Measurements from ENCODE around the gene TRMT112.

TRMT112 gene

DNA sequence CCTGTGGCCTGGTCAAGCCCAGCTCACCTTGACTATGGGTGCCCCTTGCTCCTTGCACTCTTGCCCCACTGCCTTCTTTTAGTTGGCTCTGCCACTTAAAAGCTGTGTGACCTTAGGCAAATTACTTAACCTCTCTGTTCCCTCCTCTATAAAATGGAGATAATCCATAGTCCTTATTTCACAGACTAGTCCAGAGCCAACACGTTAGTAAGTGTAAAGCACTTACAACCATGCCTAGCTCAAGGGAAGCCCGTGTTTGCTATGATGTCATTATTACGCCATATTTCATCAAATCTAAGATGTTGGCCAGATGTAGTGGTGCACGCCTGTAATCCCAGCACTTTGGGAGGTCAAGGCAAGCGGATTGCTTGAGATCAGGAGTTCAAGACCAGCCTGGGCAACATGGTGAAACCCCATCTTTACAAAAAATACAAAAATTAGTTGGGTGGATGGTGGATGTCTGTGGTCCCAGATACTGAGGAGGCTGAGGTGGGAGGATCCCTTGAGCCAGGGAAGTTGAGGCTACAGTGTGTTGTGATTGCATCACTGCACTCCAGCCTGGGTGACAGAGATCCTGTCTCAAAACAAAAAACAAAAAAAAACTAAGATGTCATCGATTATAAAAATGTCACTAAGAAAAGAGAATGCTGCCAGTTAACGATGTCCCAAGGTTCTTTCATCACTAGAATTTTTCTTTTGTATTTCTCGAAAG lies 20.3 kb upstream of the TRMT112 start:
- TF ChIP-seq, protein P1, sequence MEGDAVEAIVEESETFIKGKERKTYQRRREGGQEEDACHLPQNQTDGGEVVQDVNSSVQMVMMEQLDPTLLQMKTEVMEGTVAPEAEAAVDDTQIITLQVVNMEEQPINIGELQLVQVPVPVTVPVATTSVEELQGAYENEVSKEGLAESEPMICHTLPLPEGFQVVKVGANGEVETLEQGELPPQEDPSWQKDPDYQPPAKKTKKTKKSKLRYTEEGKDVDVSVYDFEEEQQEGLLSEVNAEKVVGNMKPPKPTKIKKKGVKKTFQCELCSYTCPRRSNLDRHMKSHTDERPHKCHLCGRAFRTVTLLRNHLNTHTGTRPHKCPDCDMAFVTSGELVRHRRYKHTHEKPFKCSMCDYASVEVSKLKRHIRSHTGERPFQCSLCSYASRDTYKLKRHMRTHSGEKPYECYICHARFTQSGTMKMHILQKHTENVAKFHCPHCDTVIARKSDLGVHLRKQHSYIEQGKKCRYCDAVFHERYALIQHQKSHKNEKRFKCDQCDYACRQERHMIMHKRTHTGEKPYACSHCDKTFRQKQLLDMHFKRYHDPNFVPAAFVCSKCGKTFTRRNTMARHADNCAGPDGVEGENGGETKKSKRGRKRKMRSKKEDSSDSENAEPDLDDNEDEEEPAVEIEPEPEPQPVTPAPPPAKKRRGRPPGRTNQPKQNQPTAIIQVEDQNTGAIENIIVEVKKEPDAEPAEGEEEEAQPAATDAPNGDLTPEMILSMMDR (conservative IDR thresholded peaks at IDR 0.05), result no peak
- no peak overlapping the region for H3K27ac ChIP-seq

DNA sequence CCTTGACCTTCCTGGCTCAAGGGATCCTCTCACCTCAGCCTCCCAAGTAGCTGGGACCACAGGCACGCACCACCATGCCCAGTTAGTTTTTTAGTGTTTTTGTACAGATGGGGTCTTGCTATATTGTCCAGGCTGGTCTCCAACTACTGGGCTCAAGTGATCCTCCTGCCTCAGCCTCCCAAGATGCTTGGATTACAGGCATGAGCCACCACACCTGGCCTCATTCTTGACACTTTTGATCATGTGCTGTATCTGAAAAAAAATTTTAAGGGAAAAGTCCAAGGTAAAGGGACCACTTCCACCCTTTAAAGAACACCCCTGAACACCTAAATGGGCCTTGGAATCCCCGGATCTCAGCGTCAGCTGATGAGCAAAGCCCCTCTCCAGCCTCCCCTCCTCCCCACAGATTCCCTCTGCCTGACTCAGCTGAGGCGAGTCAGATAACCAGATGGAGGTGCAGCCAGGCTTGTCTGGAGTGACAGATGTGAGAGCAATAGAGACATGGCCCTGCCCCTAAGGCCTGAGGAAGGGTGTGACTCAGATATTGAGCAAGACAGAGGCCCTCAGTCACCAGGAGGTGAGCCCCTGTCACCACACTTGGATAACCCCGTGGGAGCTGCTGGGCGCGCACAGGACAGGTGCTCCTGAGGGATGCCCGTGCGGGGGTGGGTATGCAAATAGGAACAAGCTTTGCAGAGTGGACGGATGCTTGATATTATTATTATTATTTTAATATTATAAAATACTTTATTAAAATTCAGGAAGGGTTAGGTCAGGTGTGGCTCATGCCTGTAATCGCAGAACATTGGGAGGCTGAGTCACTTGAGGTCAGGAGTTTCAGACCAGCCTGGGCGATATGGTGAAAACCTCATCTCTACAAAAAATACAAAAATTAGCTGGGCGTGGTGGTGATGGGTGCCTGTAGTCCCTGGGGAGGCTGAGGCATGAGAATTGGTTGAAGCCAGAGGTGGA lies 17.7 kb upstream of the TRMT112 start:
- H3K27ac ChIP-seq, result no peak overlapping the region

DNA sequence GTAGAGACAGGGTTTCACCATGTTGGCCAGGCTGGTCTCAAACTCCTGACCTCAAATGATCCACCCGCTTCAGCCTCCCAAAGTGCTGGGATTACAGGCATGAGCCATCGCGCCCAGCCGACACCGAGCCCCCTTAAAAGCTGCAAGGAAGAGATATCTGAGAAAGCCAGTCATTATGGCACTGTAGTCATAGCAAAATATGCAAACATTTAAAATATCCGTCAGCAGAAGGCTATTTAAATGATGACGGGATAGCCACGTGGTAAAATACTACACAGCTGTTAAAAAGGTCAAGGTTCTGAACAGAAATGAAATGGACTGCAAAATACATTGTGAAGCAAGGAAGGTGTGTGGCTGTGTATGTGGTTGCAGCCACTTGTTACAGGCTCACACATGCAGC lies 16.2 kb upstream of the TRMT112 start:
- TF ChIP-seq, protein P1 (conservative IDR thresholded peaks at IDR 0.05), result no peak

More for the DNA sequence above, 17.7 kb upstream of the TRMT112 start:
- TF ChIP-seq, protein P1 (conservative IDR thresholded peaks at IDR 0.05), result no peak

DNA sequence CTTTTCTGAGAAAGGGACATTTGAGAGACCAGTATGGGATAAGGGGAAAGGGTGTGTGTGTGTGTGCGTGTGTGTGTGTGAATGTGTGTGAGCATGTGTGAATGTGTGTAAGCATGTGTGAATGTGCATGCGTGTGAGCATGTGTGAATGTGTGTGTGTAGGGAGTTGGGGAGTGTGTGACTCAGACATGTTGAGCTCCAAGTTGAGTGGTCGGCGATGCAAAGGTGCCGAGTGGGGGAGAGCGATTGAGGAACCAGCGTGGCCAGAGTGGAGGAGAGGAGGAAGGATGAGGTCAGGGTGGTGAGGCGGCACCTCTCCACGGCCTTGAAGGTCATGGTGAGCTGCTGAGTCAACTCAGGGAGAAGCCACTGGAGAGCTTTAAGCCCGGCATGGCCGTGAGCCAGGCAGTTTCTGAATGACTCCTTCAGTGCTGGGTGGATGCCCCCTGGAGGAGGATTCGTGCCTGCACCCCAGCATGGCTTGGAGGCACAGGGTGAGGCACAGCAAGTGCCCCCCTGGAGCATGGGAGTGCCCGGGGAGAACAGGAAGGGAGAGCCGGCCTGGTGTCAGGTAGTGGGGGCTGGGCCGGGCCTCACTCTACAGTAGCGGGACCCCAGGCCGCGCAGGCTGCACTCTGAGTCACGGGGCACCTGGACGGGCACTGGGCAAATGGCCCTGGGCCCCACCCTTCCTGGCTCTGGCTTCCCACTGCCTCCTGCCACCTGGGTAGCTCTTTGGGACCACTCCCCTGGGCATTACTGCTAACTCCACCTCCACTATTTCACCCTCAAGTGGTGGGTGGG lies 14.4 kb upstream of the TRMT112 start:
- H3K27ac ChIP-seq, result peak overlapping the region; percentile 93
- TF ChIP-seq, protein P1 (conservative IDR thresholded peaks at IDR 0.05), result peak; percentile 77

More for the DNA sequence above, 16.2 kb upstream of the TRMT112 start:
- no peak overlapping the region for H3K27ac ChIP-seq

DNA sequence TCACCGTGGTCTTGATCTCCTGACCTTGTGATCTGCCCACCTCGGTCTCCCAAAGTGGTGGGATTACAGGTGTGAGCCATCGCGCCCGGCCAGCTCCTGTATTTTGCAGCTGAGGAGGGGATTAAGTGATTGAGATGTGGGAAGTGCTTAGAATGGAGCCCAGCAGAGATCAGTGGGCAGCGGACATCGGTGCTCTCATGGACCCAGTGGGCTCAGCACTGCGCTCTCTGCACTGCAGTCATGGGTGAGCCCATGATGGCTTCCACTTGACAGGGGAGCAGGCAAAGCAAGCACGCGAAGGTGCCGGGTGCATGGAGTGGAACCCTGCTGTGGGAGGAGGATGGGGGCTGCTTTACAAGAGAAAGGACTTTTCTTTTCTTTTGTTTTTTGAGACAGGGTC lies 13.5 kb upstream of the TRMT112 start:
- H3K27ac ChIP-seq, result peak overlapping the region; percentile 93
- TF ChIP-seq, protein P1 (conservative IDR thresholded peaks at IDR 0.05), result no peak

DNA sequence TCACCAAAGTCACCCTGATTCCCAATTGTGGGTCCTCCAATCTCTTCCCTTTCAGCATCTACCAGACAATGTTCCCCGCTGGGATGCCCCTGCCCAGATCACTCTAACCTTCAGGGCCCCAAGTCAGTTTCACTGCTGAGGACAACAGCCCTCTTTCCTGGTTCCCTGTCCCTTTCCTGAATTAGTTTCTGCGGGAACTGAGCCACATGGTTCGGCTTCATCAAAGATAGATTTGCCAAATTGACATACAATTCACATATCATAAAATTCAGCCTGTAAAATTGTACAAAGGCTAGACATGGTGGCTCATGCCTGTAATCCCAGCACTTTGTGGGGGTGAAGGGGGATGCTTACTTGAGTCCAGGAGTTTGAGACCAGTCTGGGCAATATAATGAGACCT lies 10.6 kb upstream of the TRMT112 start:
- peak overlapping the region; percentile 93 for H3K27ac ChIP-seq
- TF ChIP-seq, protein P1 (conservative IDR thresholded peaks at IDR 0.05), result no peak
